GM19193 (cell line): ENCODE data around the gene IKZF4.

ENCODE experiments used
- POLR2A ChIP-seq: IDR thresholded peaks from 4 replicates; pipeline ENCODE4 v1.6.1; 2011; ENCODE audit not compliant: insufficient read depth, insufficient read length; ENCODE audit errors: extremely low read depth

The IKZF4 gene

GRCh38 chr12:56074396-56074795 lies 53.6 kb downstream of the IKZF4 start:
- no peak for TF ChIP-seq POLR2A

GRCh38 chr12:56078427-56078826 lies 57.6 kb downstream of the IKZF4 start:
- TF ChIP-seq POLR2A = no peak

DNA sequence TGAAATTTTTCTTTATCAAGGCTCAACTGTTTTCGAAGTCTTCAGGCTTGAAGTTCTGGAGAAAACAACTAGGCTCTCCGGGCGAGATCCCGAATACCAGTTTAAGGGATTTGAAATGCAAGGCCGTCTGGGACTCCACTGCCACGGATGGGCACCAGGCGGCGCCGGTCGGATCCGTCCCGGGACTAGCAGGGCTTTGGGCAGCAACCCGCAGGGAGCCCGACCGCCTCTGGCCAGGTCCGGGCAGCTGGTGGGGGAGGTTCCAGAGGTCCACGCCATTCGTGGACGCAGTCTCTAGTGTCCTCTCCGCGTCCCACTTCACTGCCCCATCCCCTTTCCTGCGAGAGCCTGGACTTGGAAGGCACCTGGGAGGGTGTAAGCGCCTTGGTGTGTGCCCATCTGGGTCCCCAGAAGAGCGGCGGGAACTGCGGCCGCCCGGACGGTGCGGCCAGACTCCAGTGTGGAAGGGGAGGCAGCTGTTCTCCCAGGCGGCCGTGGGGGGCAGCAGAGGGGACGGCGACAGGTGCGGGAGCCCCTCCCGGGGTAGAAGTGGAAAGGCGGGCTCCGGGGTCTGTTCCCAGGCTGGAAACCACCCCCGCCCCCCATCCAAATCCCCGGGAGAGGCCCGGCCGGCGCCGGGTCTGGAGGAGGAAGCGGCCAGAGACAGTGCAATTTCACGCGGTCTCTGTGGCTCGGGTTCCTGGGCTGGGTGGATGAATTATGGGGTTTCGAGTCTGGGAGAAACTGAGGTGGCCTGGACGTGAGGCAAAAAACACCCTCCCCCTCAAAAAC lies 58.3 kb downstream of the IKZF4 start:
- no peak for TF ChIP-seq POLR2A

- no peak for TF ChIP-seq POLR2A
Observed at GRCh38 chr12:56079723-56080555, 59.1 kb downstream of the IKZF4 start, which contains the start of gene ERBB3. Gene ERBB3 (plus strand): TSS chr12:56080165. CDS start chr12:56080301, 136 bp downstream.

DNA sequence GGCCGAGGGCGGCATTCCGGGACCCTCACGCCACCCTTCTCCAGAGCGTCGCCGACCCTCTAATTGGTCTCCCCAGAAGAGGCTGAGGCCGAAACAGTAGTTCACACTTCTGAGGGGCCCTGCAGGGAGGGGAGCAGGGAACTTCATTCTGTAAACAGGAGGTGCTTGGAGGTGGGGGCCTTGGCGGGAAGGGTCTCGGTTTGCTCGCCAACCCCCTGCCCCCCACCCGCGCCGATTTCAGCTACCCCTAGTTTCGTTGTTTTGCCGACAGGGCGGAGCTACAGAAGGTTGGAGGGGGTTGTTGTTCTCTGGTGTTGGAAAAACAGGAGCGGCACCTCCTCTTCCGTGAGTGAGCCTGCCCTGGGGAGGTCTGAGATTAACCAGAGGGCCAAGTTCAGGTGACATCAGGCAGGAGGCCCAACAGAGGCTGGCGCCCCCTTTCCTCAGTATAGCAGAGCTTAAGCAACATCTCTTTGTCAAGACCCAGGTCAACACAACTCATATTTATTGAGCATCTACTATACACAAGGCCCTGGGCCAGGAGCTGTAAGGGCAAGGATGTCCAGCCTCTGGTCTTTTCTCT lies 59.8 kb downstream of the IKZF4 start:
- TF ChIP-seq POLR2A = no peak

DNA sequence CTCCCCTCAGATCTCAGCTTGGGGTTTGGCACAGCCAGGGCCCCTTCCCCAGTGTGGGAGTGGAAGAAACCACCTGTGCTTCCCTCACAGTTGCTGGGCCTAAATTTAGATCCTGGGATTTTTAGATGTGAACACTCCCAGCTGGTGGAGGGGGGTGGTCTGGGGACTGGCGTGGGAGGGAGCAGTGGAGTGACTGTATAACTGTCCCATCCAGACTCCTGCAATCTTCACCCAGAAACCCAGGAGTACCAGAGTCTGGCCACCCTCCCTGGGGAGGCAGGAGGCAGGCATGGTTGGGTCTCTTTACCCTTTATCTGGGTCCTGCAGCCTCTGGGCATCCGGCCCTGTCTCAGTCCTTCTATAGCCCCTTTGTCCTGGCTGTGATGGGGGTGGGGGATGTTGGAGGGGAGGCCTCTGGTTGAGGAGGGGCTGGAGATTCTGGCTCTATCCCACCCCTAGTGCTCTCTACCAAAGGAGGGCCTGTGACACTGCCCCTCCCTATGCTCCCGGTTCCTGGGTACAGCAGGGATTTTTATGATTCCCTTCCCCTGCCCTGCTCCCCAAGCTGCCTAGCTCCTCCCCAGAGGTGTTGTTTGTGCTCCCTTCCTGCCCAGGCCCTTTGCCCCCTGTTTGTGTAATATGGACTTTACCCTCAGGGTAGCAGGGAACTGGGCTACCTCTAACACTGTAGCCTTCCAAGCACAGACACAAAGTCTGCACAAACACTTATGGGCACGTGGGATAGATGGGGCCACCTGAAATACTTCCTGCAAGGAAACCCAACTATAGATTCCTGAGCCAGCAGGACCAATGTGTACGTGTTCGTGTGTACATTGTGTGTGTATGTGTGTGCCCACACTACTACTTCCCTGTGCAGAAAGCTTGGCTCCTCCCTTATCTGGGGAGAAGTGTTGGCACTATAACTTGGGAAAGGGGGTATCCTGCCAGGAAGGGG lies 60.8 kb downstream of the IKZF4 start:
- TF ChIP-seq POLR2A = no peak

GRCh38 chr12:56082382-56082781 lies 61.5 kb downstream of the IKZF4 start:
- no peak for TF ChIP-seq POLR2A

DNA sequence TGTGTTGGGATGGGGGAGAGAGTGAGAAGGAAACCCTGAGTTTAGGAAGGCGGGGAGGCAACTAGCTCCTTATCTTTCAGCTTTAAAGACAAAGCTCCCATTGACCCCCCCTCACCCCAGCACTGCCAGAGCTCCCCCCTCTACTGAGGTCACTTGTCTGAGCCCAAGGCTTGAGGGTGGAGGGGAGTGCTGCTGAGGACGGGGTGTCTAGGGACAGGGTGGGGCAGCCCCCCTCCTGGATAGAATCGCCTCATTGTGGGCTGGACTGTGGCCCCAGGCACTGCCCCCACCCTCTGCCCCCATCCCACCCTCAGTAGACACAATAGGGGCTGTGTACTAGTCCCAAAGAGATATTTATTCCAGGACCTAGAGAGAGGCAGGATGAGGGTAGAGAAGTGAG lies 62.1 kb downstream of the IKZF4 start:
- no peak for TF ChIP-seq POLR2A

GRCh38 chr12:56084958-56085543 lies 64.2 kb downstream of the IKZF4 start:
- no peak for TF ChIP-seq POLR2A

DNA sequence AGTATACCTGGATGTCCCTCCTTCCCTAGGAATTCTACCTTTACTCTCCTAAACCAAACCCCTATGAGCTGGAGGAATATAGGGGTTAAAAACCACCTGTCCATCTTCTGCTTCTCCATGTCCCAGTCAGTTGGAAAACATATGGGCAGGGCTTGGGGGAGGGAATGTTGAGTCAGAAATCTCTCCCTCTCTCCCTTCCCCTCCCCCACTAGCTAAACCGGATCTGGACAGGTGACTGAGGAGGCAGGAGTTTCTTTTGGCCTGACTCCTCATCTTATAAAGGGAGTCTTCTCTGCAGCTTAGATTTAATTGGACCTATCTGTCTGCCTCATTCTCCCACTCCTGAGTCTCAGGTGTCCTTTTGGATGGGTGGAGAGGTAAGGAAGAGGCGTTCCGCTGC lies 65.3 kb downstream of the IKZF4 start:
- TF ChIP-seq POLR2A = no peak

GRCh38 chr12:56086608-56087007 lies 65.8 kb downstream of the IKZF4 start:
- TF ChIP-seq POLR2A = no peak

DNA sequence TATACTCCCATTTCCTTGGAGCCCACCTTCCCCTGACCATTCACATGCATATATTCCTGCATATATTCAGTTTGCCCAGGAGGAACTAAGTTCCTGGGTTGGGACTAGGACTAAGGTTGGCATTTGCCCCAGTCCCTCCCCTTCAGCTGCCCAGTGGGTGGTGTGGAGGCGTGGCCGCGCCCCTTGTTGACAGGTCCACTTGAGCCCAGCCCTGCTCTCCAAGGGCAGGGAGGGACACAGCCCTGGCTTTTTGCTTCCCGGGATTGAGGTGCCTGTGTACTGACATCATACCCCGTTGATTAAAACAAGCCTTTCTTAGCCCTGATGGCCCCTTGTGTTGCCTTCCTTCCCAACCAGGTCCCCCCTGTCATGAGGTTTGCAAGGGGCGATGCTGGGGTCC lies 66.4 kb downstream of the IKZF4 start:
- TF ChIP-seq POLR2A = no peak
